ENCODE data around the gene SAP25.

The SAP25 gene

GRCh38 chr7:100575206-100575631 lies 1.5 kb upstream of the SAP25 start:
- TF ChIP-seq CTCF (IDR thresholded peaks at IDR 0.05; ENCODE audit: insufficient read depth, low read depth, low read length, missing control alignments), result no peak
- no peak for DNase-seq (ENCODE audit: low read depth)
- H3K4me3 ChIP-seq (ENCODE audit: low read length), result no peak overlapping the region

- no peak for DNase-seq (ENCODE audit: low read depth)
- no peak for TF ChIP-seq CTCF (IDR thresholded peaks at IDR 0.05; ENCODE audit: insufficient read depth, low read depth, low read length, missing control alignments)
- H3K4me3 ChIP-seq (ENCODE audit: low read length), result no peak overlapping the region
Measured at GRCh38 chr7:100574362-100575205, 884 bp upstream of the SAP25 start.

DNA sequence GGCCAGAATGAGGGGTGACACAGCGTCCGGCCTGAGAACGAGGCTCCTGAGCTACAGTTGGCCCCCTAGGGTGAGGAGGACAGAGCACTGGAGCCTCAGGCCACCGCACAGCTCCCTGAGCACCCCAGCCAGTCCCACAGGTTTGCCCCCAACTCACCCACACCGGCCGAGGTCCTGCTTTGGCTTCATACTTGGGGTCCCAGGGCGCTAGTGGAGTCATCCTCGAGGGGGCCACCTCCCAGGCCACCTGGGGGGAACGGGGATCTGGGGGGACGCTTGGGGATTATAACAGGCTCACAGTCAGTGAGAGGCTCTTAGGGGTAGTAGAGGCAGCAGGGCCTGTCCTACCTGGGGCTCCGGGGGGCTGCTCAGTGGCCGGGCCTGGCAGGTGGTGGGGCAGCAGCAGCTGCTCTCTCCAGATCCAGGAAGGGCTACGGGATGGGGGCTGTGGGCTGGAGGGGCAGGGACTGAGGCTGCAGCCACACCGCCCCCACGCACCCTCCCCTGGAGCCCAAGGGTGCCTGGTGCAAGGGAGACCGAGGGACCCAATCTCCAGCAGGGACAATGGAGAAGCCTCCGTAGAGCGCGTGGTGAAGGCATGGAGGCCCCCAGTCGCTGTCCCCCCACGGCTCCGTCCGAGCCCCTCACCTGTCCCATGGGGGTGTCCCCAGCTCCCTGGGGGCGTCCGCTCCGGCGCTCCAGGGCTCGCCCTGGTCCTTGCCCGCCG lies 588 bp downstream of the SAP25 start:
- no peak overlapping the region for H3K4me3 ChIP-seq (ENCODE audit: low read length)
- DNase-seq (ENCODE audit: low read depth), result no peak
- no peak for TF ChIP-seq CTCF (IDR thresholded peaks at IDR 0.05; ENCODE audit: insufficient read depth, low read depth, low read length, missing control alignments)

DNA sequence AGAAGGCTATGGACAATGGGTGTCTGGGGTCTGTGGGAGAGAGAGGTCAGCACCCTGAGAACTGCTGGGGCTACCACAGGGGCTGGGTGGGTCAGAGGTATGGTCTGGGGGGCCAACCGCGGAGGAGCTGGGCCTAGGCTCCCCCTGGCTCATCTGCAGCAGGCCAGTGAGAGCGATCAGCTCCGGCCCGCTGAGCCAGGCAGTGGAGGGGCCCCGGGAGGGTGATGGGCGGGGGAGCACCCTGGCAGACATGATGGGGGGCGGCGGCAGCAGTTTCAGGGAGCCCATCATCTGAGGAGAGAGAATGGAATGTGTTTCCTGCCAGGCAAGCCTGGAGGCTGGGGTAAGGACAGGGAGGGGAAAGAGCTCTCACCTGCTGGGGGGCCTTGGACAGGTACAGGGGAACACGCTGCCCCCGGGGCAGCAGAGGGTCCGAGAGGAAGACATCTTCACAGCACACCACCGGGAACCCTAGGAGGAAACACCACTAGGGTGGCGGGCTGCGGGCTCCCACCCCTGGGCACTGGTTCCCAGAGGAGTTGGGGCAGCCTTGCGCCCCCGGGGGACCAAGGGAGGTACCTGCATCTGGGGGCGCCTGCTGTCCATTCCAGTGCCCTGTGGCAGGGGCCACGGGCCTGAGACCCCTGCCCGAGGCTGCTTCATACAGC lies 1.3 kb downstream of the SAP25 start:
- H3K4me3 ChIP-seq (ENCODE audit: low read length), result no peak overlapping the region
- TF ChIP-seq CTCF (IDR thresholded peaks at IDR 0.05; ENCODE audit: insufficient read depth, low read depth, low read length, missing control alignments), result no peak
- DNase-seq (ENCODE audit: low read depth), result no peak

GRCh38 chr7:100571829-100572116 lies 1.9 kb downstream of the SAP25 start:
- TF ChIP-seq CTCF (IDR thresholded peaks at IDR 0.05; ENCODE audit: insufficient read depth, low read depth, low read length, missing control alignments), result no peak
- no peak for DNase-seq (ENCODE audit: low read depth)
- H3K4me3 ChIP-seq (ENCODE audit: low read length), result no peak overlapping the region

DNA sequence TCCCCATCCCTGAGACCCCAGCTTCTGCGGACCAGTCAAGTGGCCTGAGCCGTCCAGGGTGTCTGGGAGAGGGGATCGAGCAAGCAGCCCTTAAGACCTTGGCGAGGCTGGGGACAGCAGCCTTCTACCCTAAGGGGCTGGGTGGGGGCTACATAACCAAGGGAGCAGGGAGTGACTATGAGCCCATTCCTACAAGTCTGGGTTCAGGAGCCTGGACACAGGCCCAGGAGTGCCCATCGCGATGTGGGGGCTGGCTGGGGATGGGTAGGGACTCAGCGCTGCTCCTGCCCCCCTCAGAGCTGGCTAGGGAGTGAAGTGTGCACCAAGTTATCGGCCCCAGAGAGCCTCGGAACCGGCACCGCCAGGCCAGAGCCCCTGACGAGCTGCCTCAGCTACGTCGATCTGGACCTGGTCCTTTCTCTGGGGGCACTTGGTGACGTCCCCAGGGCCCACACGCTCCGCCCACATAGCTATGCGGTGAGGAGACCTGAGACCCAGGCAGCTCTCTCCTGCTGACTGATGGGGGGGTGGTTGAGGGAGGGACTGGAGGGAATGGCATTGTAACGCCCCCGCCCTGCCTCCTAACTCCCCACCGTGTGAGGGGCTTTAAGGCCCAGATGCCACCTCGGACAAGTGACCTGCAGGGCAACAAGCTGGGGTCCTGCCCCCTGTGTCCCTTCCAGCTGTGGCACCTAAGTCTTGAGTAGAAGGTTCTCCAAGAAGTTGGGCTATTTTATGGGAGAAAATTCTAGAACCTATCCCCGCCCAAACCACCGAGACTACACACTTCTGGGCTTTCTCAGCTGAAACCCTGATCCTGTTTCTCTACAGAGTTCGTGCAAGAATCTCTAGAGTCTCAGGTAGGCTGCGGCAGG lies 2.5 kb downstream of the SAP25 start:
- no peak for DNase-seq (ENCODE audit: low read depth)
- no peak overlapping the region for H3K4me3 ChIP-seq (ENCODE audit: low read length)
- no peak for TF ChIP-seq CTCF (IDR thresholded peaks at IDR 0.05; ENCODE audit: insufficient read depth, low read depth, low read length, missing control alignments)
